COLO668 (cell line): ENCODE data around the gene FOXI1.
"Not testable (repeated sequence)": the region's sequence is repeated elsewhere in the genome, so short reads cannot be mapped to it uniquely, and the experiment has no call there.

Experiments used
- DNase-seq: peaks from one replicate; lab custom pipeline; 2025; ENCODE audit not compliant: unreplicated experiment; lab: John Stamatoyannopoulos, UW

Gene FOXI1

GRCh38 chr5:170121321-170121720, 15.6 kb downstream of the FOXI1 start:
- no peak for DNase-seq

- DNase-seq, result no peak
Observed at GRCh38 chr5:170126061-170126460, 20.4 kb downstream of the FOXI1 start.

DNA sequence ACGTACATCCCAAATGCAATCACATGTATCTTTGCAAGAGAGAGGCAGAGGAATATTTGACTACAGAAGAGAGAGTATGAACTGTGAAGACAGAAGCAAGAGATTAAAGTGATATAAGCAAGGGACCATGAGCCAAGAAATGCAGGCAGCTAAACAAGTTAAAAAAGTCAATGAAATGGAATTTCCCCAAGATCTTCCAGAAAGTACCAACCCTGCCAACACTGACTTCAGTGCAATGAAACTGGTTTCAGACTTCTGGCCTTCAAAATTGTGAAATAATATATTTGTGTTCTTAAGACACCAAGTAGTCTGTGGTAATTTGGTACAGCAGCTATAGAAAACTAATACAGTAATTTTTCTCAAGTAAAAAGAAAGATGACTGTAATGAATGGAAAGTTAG, 20.9 kb downstream of the FOXI1 start:
- no peak for DNase-seq

GRCh38 chr5:170131235-170131634, 25.5 kb downstream of the FOXI1 start:
- no peak for DNase-seq

- DNase-seq, result no peak
Observed at GRCh38 chr5:170132269-170132975, 26.7 kb downstream of the FOXI1 start.

DNA sequence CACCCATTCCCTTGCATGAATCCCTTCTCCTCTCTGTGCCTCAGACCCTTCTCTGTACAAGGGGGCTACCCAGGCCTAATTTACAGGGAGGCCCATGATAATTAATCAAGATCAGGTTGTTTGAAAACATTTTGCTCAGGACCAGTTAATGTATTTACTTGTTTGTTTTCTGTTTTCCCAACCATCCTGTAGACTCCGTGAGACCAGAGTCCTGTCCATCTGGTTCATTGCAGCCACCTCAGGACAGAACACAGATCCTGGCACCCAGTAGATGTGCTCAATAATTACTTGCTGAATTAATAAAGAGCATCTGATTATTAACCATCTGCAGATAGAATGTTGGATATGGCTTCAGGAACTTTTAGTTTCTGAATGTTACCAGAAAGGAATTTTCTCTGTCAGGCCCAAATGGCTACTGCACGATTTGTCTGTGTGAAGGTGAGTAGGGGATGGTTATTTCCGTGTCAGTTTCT, 27.3 kb downstream of the FOXI1 start:
- no peak for DNase-seq

DNA sequence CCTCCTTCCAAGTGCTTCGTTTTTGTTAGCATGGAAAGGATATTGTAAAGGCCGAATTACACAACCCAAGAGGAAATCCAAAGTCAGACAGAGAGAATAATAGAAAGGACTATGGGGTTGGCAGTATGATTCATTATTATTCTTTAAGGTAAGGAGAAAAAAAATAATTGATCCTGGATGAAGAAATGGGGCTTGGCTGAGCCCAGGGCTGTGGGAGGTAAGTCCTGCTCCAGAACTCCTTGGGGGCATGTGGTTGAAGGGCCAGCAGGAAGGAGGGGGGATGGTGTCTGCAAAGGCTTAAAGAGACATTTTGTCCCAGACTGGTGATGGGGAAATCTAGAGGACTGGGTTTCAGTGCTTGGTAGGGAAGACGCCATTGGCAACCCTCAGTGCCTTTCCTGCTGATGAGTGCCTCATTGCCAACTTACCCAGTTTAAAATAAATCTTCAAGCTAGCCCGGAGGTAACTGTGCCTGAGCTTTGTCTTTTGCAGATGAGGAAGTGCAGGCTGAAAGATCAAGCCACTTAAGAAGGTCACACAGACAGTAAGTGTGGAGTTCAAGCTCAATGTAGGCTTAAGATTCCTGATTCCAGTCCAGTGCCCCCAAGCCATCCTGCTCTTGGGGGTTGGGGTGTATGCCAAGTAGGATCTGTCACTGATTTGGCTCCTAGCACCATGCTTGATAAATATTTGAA, 30.2 kb downstream of the FOXI1 start:
- DNase-seq, result no peak

DNA sequence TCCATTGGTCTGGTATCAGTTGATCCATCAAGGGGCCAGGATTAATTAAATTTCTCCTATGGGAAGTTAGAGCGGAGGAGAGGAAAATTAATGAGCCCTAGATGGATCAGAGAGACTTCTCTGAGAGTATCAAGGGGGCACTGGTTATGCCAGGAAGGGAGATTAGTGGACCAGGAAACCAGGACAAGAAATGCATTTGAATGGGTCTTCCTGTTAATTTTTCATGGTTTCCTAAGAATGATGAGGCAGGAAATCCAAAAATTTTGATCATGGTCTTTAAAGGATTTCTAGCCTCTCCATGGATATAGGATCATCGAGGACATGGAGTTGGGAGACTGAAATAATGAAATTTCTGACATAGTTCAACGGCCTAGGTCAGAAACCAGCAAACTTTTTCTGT, 30.8 kb downstream of the FOXI1 start:
- no peak for DNase-seq

- no peak for DNase-seq
Observed at GRCh38 chr5:170137694-170138214, 32.1 kb downstream of the FOXI1 start.

- DNase-seq, result no peak
Observed at GRCh38 chr5:170138273-170138672, 32.6 kb downstream of the FOXI1 start.

DNA sequence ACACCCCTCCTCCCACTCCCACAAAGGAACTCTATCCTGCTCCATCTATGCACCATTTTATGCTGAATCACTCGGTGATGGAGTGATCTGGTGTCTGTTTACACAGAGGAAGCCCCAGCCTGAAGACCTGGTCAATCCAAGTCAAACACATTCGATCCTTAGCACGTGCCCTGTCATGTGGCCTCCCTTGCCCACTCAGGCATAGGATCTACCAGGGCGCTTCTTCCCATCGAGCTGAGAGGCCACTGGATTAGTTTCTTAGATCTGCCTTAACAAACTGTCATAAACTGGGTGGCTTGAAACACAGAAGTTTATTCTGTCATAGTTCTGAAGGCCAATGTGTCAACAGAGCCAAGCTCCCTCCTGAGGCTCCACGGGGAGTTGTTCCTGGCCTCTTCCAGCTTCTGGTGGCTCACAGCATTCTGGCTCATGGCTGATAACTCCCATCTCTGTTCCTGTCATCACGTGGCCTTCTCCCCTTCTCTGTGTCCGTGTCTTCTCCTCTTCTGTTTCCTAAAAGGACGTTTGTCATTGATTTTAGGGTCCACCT, 34.2 kb downstream of the FOXI1 start:
- no peak for DNase-seq

GRCh38 chr5:170141196-170141595, 35.5 kb downstream of the FOXI1 start:
- not testable (repeated sequence) for DNase-seq

DNA sequence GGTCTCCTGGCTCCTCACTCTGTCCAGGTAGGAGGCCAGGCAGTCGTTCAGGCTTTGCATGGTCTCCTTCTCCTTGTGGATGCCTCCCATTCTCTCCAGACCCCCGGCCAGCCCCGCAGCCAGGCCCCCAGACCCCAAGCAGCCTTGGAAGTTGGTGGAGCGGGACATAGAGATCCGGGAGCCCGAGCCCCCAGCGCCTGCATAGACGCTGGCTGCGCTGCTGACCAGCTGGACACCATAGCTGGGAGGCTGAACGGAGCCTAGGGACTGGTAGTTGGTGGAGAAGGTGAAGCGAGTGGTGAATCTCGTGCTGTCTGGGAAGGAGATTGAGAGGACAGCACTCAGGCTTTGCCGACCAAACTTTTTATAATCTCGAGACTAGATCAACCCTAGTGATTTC, 35.9 kb downstream of the FOXI1 start:
- DNase-seq, result no peak

DNA sequence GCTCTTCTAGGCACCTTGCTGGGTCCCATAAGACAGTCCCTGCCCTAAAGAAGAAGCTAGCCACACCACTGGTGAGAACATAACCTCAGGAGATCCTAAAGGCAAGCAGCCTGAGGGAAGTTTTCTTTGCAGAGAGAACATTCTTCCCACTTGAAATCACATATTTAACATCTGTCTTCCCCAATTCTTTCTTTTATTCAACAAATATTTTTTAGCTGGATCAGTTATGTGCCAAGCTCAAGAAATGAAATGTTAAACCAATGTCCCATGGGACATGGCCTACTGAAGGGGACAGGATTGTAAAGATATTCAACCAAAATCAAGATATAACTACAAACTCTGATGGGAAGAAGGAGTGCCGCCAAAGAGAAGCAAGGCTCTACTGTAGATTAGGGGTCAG, 36.5 kb downstream of the FOXI1 start:
- no peak for DNase-seq

GRCh38 chr5:170143091-170143490, 37.4 kb downstream of the FOXI1 start:
- DNase-seq, result no peak

DNA sequence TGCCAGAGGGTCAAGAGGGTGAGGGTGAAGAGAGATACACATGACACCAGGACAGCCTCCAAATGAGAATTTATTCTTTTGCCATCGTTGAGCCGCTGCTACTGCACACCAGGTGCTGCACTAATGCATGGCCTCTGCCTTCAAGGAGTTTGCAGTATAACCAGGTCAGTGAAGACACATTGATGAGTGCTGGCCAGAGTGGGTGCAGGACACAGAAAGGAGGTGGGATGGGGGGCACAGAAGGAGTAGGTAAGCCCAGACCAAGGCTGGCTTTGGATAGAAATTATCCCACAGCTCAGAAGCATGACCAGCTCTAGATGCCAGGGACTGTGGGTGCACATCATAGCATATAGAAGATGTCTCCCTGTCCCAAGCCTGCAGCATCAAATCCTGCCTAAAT, 38.0 kb downstream of the FOXI1 start:
- DNase-seq, result no peak

DNA sequence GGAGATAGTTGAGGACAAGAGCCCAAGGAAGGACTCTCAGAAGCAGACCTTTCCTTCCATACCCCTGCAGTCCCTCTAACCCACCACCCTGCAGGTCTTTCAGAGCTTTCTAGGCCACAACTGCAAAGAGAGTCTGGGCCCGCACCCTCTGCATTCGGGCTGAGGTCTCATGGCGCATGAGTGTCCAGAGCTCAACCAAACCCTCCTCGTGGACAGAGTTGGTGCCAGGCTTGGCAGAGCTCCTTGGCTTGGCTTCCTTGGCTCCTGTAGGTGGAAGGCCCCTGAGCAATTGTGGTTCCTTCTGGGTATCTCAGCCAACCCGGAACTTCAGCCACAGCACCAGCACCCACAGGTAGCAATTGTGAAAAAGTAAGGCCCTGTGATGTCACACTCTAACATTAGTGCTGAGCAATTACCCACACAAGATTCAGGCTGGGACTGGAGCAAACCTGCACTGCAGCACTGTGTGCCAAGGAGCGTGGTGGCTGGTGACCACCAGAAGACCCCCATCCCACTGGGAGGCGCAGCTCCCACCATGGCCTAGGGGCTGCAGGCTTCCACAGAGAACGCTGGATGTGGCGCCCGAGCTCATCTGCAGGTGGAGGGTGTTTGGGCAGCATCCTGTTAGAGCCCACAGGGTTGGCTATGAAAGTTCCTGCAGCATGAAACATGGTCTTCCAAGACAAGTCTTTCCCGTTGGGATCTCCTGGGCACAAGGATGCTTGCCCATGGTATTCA, 38.8 kb downstream of the FOXI1 start:
- no peak for DNase-seq

- DNase-seq, result no peak
Observed at GRCh38 chr5:170145462-170145861, 39.8 kb downstream of the FOXI1 start.

DNA sequence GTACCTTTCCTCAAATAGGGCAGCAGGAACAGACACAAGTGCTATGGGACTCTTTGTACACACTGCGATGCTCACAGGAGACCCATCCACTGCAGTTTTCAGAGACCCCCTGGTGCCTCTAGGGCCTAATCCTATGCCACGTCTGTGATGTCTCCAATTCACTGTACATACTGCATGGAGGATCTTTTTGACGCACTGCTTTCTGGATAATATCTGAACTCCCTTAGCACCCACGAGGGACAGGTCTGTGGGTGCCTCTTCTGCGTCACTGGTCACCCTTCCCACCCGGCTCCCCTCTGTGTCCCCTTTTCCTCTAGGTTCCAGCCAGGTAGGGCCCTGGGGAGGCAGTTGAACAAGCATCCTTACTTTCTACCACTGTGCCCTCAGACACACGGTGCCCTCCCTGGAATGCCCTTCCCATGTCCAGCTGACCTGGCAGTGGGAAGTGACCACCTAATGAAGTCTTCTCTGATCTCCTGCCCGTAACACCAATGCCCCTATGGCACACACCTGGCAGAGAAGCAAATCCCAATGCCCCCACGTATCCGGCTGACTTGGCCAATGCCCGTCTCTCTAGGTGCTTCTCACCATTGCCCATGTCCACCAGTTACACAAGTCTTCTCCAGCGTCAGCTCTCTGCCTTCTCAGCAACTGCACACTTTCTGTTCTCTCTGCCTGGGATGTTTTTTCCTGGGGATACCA, 41.5 kb downstream of the FOXI1 start:
- no peak for DNase-seq

DNA sequence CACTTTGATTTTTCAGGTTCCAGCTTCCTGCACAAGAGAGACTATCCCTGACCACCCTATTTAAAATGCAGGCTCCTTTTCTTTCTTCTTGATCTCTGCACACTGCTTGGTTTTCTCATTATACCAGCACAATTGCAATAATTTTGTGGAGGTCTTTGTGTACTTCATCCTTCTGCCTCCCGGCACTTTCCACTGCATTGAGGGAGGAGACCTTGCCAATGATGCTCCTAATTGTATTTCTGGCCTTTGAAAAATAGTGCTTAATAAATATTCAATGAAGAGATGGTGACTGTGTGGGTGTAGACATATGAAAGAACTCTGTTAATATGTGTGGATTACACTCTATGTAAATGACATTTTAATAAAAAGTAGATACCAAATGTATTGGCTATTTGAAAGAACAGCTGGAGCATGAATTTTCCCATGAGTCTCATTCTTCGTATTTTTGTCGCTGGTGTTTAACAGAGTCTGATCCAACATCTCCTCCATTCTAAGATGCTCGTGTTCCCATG, 42.1 kb downstream of the FOXI1 start:
- no peak for DNase-seq
